ENCODE data around the gene PACRG.

The PACRG gene

DNA sequence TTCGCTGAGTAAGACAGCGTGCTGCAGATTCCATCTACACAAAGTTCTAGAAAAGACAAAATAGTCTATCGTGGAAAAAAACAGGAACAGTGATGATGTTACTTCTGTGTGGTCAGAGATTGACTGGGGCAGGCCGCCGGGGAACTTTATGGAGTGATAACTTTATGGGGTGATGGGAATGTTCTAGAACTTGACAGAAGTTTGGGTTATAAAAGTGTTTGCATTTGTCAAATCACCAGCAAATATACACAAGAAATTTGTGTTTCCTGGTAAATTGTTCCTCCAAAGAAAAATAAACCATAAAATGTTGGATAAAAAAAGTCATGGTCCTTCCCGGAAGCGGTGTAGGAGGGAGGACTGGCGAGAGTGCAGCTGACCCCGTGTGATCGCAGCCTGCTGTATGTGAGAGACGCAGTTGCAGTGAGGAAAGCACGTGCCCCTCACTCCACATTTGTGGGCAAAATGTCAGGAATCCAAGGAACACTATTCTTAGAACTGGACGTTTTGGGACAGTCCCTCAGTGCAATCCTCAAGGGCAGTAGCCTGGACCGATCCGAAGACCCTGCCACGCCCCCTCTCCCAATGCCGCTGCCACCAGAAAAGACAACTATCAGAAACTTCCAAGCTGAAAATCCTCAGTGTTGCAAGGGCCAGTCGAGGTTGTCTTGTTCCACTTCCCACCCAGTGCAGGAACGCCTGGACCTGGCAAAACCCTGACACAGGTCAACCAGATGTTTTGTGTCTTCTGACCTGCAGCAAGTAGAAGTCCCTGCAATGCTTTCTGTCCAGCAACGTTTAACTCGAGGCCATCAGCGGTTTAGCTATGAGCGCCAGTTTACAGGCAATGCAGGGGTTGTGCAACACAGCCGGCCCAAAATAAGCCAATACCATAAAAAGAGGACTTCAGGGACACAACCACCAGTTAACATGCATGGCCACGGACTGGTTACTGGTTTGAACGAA is 606.2 kb downstream of the PACRG start:
- Histone ChIP-seq H3K4me1 (ENCODE audit: control insufficient read depth in 1 of 2, insufficient read depth in 1 of 2, low read depth in 1 of 2, low read length in 1 of 2) (peaks cover 4% of the 10 kb centered on the region in 2 experiments), H3K36me3 (no peaks in the 10 kb centered on the region), H3K9me3 (no peaks in the 10 kb centered on the region), H3K27ac (no peak overlapping the region), H3K27me3 (peaks cover 20% of the 10 kb centered on the region), H3K4me3 (ENCODE audit: low read depth in 1 of 2, low read length in 1 of 2) (no peak overlapping the region)
- TF ChIP-seq, protein P1, sequence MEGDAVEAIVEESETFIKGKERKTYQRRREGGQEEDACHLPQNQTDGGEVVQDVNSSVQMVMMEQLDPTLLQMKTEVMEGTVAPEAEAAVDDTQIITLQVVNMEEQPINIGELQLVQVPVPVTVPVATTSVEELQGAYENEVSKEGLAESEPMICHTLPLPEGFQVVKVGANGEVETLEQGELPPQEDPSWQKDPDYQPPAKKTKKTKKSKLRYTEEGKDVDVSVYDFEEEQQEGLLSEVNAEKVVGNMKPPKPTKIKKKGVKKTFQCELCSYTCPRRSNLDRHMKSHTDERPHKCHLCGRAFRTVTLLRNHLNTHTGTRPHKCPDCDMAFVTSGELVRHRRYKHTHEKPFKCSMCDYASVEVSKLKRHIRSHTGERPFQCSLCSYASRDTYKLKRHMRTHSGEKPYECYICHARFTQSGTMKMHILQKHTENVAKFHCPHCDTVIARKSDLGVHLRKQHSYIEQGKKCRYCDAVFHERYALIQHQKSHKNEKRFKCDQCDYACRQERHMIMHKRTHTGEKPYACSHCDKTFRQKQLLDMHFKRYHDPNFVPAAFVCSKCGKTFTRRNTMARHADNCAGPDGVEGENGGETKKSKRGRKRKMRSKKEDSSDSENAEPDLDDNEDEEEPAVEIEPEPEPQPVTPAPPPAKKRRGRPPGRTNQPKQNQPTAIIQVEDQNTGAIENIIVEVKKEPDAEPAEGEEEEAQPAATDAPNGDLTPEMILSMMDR (IDR thresholded peaks at IDR 0.05) = no peak

DNA sequence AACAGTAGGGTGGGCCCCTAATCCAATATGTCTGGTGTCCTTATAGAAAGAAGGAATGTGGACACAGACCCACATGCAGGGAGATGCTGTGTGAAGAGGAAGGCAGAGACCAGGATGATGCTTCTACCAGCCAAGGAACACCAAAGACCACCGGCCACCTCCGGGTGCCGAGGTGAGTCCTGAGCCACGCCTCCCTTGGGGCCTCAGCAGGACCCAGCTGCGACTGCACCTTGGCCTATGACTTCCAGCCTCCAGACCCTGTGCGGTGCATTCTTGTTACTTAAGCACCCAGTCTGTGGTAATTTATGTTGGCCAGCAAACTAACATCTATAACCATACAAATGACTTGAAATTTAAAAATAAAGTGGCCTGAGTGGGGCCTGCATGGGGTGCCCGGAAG is 607.3 kb downstream of the PACRG start:
- peaks cover 20% of the 10 kb centered on the region for H3K27me3 ChIP-seq
- TF ChIP-seq, protein P1 (IDR thresholded peaks at IDR 0.05) = no peak
- H3K27ac ChIP-seq = no peak overlapping the region
- no peaks in the 10 kb centered on the region for H3K9me3 ChIP-seq
- H3K36me3 ChIP-seq = no peaks in the 10 kb centered on the region
- H3K4me3 ChIP-seq (ENCODE audit: low read depth in 1 of 2, low read length in 1 of 2) = no peak overlapping the region
- peaks cover 4% of the 10 kb centered on the region in 2 experiments for H3K4me1 ChIP-seq (ENCODE audit: control insufficient read depth in 1 of 2, insufficient read depth in 1 of 2, low read depth in 1 of 2, low read length in 1 of 2)

DNA sequence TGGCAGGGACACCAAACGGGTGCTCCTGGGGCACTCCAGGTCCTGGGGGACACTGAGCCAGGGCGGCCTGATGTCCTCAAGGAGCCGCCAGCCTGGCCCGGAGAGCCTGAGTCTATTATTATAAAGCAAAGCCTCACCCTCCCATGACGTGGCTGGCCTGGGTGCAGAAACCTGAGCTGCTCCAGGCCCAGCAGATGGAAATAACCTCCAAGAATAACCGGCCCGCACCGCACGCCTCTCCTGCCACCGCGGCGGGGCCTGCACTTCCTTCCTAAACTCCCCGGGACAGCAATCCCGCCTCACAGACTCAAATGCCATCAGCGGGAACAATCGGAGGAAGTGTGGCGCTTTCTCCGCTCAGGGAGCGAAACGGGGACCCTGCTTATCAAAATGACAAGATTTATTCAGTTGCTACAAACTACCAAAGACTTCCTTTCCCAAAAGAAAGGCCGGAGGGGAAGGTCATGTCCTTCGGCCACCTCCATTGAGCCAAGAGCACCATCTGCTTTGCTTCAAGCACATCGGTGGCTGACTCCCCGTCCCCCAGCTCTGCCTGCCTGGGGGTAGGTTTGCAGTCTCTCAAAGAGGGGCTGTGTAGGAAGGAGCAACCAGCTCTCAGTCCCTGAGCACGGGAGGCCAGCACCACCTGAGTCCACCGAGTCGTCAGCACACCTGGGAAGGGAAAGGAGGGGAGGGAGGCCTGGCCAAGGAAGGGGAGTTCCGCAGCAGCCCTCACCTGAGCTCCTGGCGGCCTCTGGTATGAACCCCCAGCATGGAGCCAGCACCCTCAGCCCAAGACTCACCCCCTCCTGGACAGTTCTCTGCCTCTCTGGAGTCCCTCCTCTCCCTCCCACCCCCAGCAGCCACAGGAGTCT is 608.1 kb downstream of the PACRG start:
- TF ChIP-seq, protein P1 (IDR thresholded peaks at IDR 0.05) = no peak
- Histone ChIP-seq H3K36me3 (no peaks in the 10 kb centered on the region), H3K4me1 (ENCODE audit: control insufficient read depth in 1 of 2, insufficient read depth in 1 of 2, low read depth in 1 of 2, low read length in 1 of 2) (peaks cover 4% of the 10 kb centered on the region in 2 experiments), H3K9me3 (no peaks in the 10 kb centered on the region), H3K27me3 (peaks cover 20% of the 10 kb centered on the region), H3K4me3 (ENCODE audit: low read depth in 1 of 2, low read length in 1 of 2) (no peak overlapping the region), H3K27ac (no peak overlapping the region)

DNA sequence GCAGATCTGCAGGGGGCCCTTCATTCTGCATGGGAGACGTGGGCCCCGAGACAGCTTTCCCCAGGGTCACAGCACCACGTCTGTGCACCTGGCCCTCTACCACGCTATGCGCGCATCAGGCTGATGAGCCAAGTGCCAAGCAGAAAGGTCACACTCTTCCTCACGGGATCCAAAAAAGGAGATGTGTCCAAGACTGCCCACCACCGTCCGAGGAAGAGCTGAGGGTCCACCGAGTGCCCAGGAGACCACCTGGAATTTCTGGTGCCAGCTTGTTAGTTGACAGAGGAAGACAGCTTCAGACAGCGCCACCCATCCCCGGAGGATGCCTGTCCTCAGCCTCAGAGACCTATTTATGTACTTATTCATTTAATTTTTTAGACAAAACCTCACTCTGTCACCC is 609.2 kb downstream of the PACRG start:
- H3K4me3 ChIP-seq (ENCODE audit: low read depth in 1 of 2, low read length in 1 of 2) = no peak overlapping the region
- peaks cover 4% of the 10 kb centered on the region in 2 experiments for H3K4me1 ChIP-seq (ENCODE audit: control insufficient read depth in 1 of 2, insufficient read depth in 1 of 2, low read depth in 1 of 2, low read length in 1 of 2)
- peaks cover 20% of the 10 kb centered on the region for H3K27me3 ChIP-seq
- no peaks in the 10 kb centered on the region for H3K36me3 ChIP-seq
- H3K27ac ChIP-seq = no peak overlapping the region
- H3K9me3 ChIP-seq = no peaks in the 10 kb centered on the region
- TF ChIP-seq, protein P1 (IDR thresholded peaks at IDR 0.05) = no peak

DNA sequence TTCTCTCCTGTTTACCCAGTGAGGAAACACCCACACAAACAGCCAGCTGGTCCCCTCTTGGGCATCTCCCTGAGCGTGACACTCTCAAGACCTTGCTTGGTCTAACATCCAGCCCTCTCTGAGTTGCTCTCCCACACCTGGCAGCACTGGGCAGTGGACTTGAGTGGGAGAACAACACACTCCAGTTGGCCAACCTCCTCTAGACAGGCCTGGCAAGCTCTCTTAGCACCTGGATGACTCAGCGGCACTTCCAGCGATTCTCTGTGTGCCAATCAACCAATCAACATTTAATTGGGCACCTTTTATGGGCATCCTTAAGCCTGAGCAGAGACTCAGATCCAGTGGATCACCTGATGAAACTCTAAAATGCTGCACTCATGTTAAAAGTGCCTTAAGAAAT is 610.2 kb downstream of the PACRG start:
- Histone ChIP-seq H3K9me3 (no peaks in the 10 kb centered on the region), H3K4me3 (ENCODE audit: low read depth in 1 of 2, low read length in 1 of 2) (no peak overlapping the region), H3K27ac (no peak overlapping the region), H3K36me3 (no peaks in the 10 kb centered on the region), H3K4me1 (ENCODE audit: control insufficient read depth in 1 of 2, insufficient read depth in 1 of 2, low read depth in 1 of 2, low read length in 1 of 2) (peaks cover 4% of the 10 kb centered on the region in 2 experiments), H3K27me3 (peaks cover 20% of the 10 kb centered on the region)
- TF ChIP-seq, protein P1 (IDR thresholded peaks at IDR 0.05) = no peak

All from neutrophil (primary cell).